ENCODE data around the gene RPTOR.
"Not testable (repeated sequence)": the region's sequence is repeated elsewhere in the genome, so short reads cannot be mapped to it uniquely, and the experiment has no call there.

RPTOR gene

GRCh38 chr17:80619535-80620235 is 75.0 kb downstream of the RPTOR start:
- DNase-seq (ENCODE audit: low read depth, low spot score), result no peak
- TF ChIP-seq CTCF (IDR thresholded peaks at IDR 0.05; ENCODE audit: insufficient read depth, low read length, missing control alignments), result no peak
- POLR2A ChIA-PET, result no interaction called here
- CTCF ChIA-PET, result interaction anchor here (1.2 kb wide), 1 partner anchor 176 kb away, joined by 3 read pairs; no protein-coding TSS in a partner anchor
- H3K4me3 ChIP-seq (ENCODE audit: low read depth, low read length), result no peak overlapping the region

- CTCF ChIA-PET, result interaction anchor here (1.0 to 1.3 kb wide), 3 partner anchors 10 to 46 kb away, joined by 3 read pairs; no protein-coding TSS in a partner anchor
- DNase-seq (ENCODE audit: low read depth, low spot score), result no peak
- POLR2A ChIA-PET, result no interaction called here
- H3K4me3 ChIP-seq (ENCODE audit: low read depth, low read length), result no peak overlapping the region
- no peak for TF ChIP-seq CTCF (IDR thresholded peaks at IDR 0.05; ENCODE audit: insufficient read depth, low read length, missing control alignments)
These were observed 76.8 kb downstream of the RPTOR start for GRCh38 chr17:80621335-80621996.

- CTCF ChIA-PET, result interaction anchor here (1.2 to 1.3 kb wide), 2 partner anchors 10 to 46 kb away, joined by 3 read pairs; no protein-coding TSS in a partner anchor
- no peak for DNase-seq (ENCODE audit: low read depth, low spot score)
- POLR2A ChIA-PET, result no interaction called here
- H3K4me3 ChIP-seq (ENCODE audit: low read depth, low read length), result no peak overlapping the region
- no peak for TF ChIP-seq CTCF (IDR thresholded peaks at IDR 0.05; ENCODE audit: insufficient read depth, low read length, missing control alignments)
These were observed 77.3 kb downstream of the RPTOR start for GRCh38 chr17:80621997-80622357.

- ChIA-PET CTCF (no interaction called here), POLR2A (no interaction called here)
- TF ChIP-seq CTCF (IDR thresholded peaks at IDR 0.05; ENCODE audit: insufficient read depth, low read length, missing control alignments), result no peak
- no peak overlapping the region for H3K4me3 ChIP-seq (ENCODE audit: low read depth, low read length)
- DNase-seq (ENCODE audit: low read depth, low spot score), result no peak
These were observed 80.2 kb downstream of the RPTOR start for GRCh38 chr17:80624864-80625263.

- no peak overlapping the region for H3K4me3 ChIP-seq (ENCODE audit: low read depth, low read length)
- no peak for TF ChIP-seq CTCF (IDR thresholded peaks at IDR 0.05; ENCODE audit: insufficient read depth, low read length, missing control alignments)
- DNase-seq (ENCODE audit: low read depth, low spot score), result no peak
- ChIA-PET CTCF (no interaction called here), POLR2A (no interaction called here)
These were observed 81.0 kb downstream of the RPTOR start for GRCh38 chr17:80625627-80626026.

- CTCF ChIA-PET, result interaction anchor here (1.0 kb wide), 1 partner anchor 148 kb away, joined by 3 read pairs; no protein-coding TSS in a partner anchor
- POLR2A ChIA-PET, result interaction anchor here (0.7 kb wide), 1 partner anchor 19 kb away, joined by 3 read pairs; no protein-coding TSS in a partner anchor
These were observed 84.2 kb downstream of the RPTOR start for GRCh38 chr17:80628881-80629280.

More at GRCh38 chr17:80628881-80629280, 84.2 kb downstream of the RPTOR start:
- not testable (repeated sequence) for DNase-seq (ENCODE audit: low read depth, low spot score); H3K4me3 ChIP-seq (ENCODE audit: low read depth, low read length)
